Ovary (tissue), 3 donors: ENCODE measurements around the gene PRDX5.

Source experiments
- CTCF ChIP-seq, 3 donors: fragments of 450-650 bp in 2 of 3; fragments of 200-600 bp in 1 of 3; IDR thresholded peaks; one replicate each; pipeline versions ENCODE4 v1.5.1 to v1.8.0; 2016 to 2022; ENCODE audit warnings: antibody characterized with exemption in 3 of 3, mild to moderate bottlenecking in 1 of 3
- EP300 ChIP-seq: sonication (generic); formaldehyde crosslinking; IDR thresholded peaks from one replicate; pipeline ENCODE4 v1.6.1; 2017; ENCODE audit warnings: antibody characterized with exemption
- POLR2A ChIP-seq: fragments of 450-650 bp; IDR thresholded peaks from one replicate; pipeline ENCODE4 v1.6.1; 2017; ENCODE audit warnings: antibody characterized with exemption, mild to moderate bottlenecking, moderate library complexity
- donor health status: DM: no; HTN: no; CAD: no.

DNA sequence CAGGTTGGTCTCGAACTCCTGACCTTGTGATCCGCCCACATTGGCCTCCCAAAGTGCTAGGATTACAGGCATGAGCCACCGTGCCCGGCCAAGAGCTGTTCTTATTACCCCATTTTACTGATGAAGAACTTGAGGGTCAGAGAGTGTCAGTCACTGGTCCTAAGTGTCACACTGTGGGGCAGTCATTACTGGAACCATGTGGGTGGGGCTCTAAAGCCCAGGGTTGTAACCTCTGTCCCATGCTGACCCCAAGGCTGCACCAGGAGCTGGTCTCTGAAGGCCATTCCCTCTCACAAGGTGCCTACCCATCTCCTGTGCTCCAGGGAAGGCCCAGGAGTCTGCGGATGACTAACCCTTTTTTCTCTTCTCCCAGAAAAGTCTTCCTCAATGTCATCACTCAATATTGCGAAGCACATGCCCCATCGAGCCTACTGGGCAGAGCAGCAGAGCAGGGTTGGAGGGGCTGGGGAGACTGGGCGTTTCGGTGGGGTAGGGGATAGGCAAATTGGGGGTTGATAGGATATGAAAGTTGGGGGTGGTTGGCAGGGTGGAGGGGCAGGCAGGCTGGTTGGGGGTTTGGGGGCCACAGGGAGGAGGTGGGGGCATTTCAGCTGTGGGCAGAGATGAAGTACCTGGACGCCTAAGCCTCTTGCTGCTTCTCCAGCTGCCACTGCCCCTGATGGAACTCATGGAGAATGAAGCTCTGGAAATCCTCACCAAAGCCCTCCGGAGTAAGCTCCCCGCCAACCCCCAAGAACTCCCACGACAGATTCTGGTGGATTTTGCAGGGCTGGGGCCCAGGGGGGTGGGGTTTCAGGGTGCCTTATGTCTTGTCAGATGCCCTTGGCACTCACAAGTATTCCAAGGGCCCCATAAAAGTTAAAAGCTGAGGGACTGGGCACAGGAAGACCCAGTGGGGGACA lies 14.6 kb upstream of the PRDX5 start:
- TF ChIP-seq CTCF (IDR thresholded peaks at IDR 0.05) (no peak), POLR2A (no peak), EP300 (no peak)
